SU-DHL-6 (cell line): Measurements from ENCODE around the gene FSHR.

Experiments used
- EZH2phosphoT487 ChIP-seq: fragments of 200-600 bp; sonication (generic), shearing (Covaris generic); conservative IDR thresholded peaks from 2 replicates; pipeline ENCODE4 v1.6.1; 2018; ENCODE audit warnings: mild to moderate bottlenecking, antibody characterized with exemption, low read length, moderate library complexity, mixed read lengths
- TF ChIP-seq, protein P1 (sequence below): fragments of 200-600 bp; sonication (generic); IDR thresholded peaks from one replicate; pipeline ENCODE4 v1.5.1; 2017; ENCODE audit warnings: antibody characterized with exemption, mild to moderate bottlenecking, low read length, moderate library complexity; ENCODE audit not compliant: insufficient read depth, poor library complexity, severe bottlenecking

DNA sequence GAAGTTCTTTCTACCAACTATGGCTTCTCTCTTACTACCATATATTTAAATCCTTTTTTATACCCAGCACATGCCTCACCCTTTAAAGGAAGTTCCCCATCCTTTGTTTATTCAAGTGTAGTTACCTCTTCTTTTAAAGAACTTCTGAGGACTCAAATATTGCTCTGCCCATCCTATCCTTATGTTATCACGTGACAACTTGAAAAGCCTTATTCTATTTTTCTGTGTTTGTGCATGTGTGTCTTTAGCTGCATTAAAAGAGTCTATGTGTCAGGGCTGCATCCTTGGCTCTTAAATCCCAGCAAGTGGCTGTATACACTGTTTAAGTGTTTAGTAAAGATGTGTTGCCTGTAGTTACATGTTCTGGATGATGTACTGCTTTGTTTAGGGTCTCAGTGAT lies 22.5 kb downstream of the FSHR start:
- TF ChIP-seq, protein P1, sequence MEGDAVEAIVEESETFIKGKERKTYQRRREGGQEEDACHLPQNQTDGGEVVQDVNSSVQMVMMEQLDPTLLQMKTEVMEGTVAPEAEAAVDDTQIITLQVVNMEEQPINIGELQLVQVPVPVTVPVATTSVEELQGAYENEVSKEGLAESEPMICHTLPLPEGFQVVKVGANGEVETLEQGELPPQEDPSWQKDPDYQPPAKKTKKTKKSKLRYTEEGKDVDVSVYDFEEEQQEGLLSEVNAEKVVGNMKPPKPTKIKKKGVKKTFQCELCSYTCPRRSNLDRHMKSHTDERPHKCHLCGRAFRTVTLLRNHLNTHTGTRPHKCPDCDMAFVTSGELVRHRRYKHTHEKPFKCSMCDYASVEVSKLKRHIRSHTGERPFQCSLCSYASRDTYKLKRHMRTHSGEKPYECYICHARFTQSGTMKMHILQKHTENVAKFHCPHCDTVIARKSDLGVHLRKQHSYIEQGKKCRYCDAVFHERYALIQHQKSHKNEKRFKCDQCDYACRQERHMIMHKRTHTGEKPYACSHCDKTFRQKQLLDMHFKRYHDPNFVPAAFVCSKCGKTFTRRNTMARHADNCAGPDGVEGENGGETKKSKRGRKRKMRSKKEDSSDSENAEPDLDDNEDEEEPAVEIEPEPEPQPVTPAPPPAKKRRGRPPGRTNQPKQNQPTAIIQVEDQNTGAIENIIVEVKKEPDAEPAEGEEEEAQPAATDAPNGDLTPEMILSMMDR: no peak
- no peak for TF ChIP-seq EZH2phosphoT487
